NCI-H2171 treated with DMSO at 0.1 percent for 48 hours (cell line): ENCODE measurements around the gene SMG1.

Experiments
- DNase-seq: peaks from one replicate; lab custom pipeline; 2025; lab: John Stamatoyannopoulos, UW

Gene SMG1

GRCh38 chr16:18852647-18853046 lies 73.6 kb downstream of the SMG1 start:
- DNase-seq, result no peak

- DNase-seq, result no peak
These were observed 79.8 kb downstream of the SMG1 start for GRCh38 chr16:18846416-18846815.

GRCh38 chr16:18842565-18842964 lies 83.6 kb downstream of the SMG1 start:
- no peak for DNase-seq

GRCh38 chr16:18841833-18842525 lies 84.2 kb downstream of the SMG1 start:
- DNase-seq, result no peak

GRCh38 chr16:18839555-18839954 lies 86.7 kb downstream of the SMG1 start:
- DNase-seq, result no peak

GRCh38 chr16:18836702-18837101 lies 89.5 kb downstream of the SMG1 start:
- no peak for DNase-seq

GRCh38 chr16:18834864-18835263 lies 91.3 kb downstream of the SMG1 start:
- DNase-seq, result no peak

- peak; percentile 11 for DNase-seq
These were observed 92.3 kb downstream of the SMG1 start for GRCh38 chr16:18833707-18834505.

- no peak for DNase-seq
These were observed 93.6 kb downstream of the SMG1 start for GRCh38 chr16:18832613-18833012.

- DNase-seq, result no peak
These were observed 94.2 kb downstream of the SMG1 start for GRCh38 chr16:18832006-18832405.

GRCh38 chr16:18829251-18829650 lies 97.0 kb downstream of the SMG1 start:
- no peak for DNase-seq

- DNase-seq, result no peak
These were observed 98.3 kb downstream of the SMG1 start for GRCh38 chr16:18827890-18828289.

GRCh38 chr16:18816286-18816685 lies 109.9 kb downstream of the SMG1 start:
- no peak for DNase-seq

GRCh38 chr16:18811925-18812324 lies 114.3 kb downstream of the SMG1 start:
- DNase-seq, result no peak

GRCh38 chr16:18809165-18809564 lies 117.0 kb downstream of the SMG1 start:
- no peak for DNase-seq

GRCh38 chr16:18805257-18805773 lies 120.9 kb downstream of the SMG1 start:
- DNase-seq, result no peak

- peak; percentile 19 for DNase-seq
These were observed 121.7 kb downstream of the SMG1 start for GRCh38 chr16:18804540-18804939.

GRCh38 chr16:18803569-18804462 lies 122.4 kb downstream of the SMG1 start:
- no peak for DNase-seq

GRCh38 chr16:18802767-18803343 lies 123.4 kb downstream of the SMG1 start:
- DNase-seq, result no peak

- DNase-seq, result peak; percentile 99
These were observed 124.8 kb downstream of the SMG1 start, which contains the start of gene ARL6IP1 for GRCh38 chr16:18801145-18801972. ARL6IP1 (minus strand) TSS chr16:18801549; CDS start chr16:18801466, 83 bp downstream.

GRCh38 chr16:18800775-18801144 lies 125.4 kb downstream of the SMG1 start:
- no peak for DNase-seq
